GM23248 (cell line): ENCODE measurements around the gene MAP7D3. TPM values are rescaled to one million over a fixed set of nuclear protein-coding genes. Genes with fewer than 3 reads are reported as not detected.

Source experiments
- DNase-seq: peaks from one replicate; pipeline ENCODE4 v3.0.0-alpha.2; 2015
- H2AFZ ChIP-seq: fragments of 200-600 bp; sonication (generic); 2 replicates; pipeline ENCODE4 v1.6.1; 2016; ENCODE audit warnings: antibody characterized with exemption
- H3F3A ChIP-seq: fragments of 200-600 bp; sonication (generic); 2 replicates; pipeline ENCODE4 v1.6.1; 2016; ENCODE audit warnings: mild to moderate bottlenecking, antibody characterized with exemption, mixed run types; ENCODE audit not compliant: insufficient read depth
- H3K27ac ChIP-seq: fragments of 200-600 bp; sonication (generic); 2 replicates; pipeline ENCODE4 v1.5.1; 2016; ENCODE audit warnings: mild to moderate bottlenecking
- H3K27me3 ChIP-seq: fragments of 200-600 bp; sonication (generic); replicated peaks from 2 replicates; pipeline ENCODE4 v1.6.1; 2016; ENCODE audit warnings: mild to moderate bottlenecking; ENCODE audit not compliant: insufficient read depth
- H3K36me3 ChIP-seq: fragments of 200-600 bp; sonication (generic); 2 replicates; pipeline ENCODE4 v1.6.1; 2016; ENCODE audit warnings: low read depth, mild to moderate bottlenecking
- H3K4me1 ChIP-seq: fragments of 200-600 bp; sonication (generic); 2 replicates; pipeline ENCODE4 v1.6.1; 2016; ENCODE audit warnings: mild to moderate bottlenecking; ENCODE audit not compliant: insufficient read depth
- H3K4me2 ChIP-seq: fragments of 200-600 bp; sonication (generic); one replicate; pipeline ENCODE4 v1.6.1; 2016; ENCODE audit warnings: mild to moderate bottlenecking; ENCODE audit not compliant: unreplicated experiment
- H3K4me3 ChIP-seq: fragments of 200-600 bp; sonication (generic); 2 replicates; pipeline ENCODE4 v1.5.1; 2016; ENCODE audit warnings: mild to moderate bottlenecking
- H3K79me2 ChIP-seq: fragments of 200-600 bp; sonication (generic); 2 replicates; pipeline ENCODE4 v1.6.1; 2016; ENCODE audit warnings: mild to moderate bottlenecking; ENCODE audit not compliant: insufficient read depth
- H3K9ac ChIP-seq: fragments of 200-600 bp; sonication (generic); 2 replicates; pipeline ENCODE4 v1.6.1; 2016; ENCODE audit warnings: mild to moderate bottlenecking
- H3K9me2 ChIP-seq: fragments of 200-600 bp; sonication (generic); 2 replicates; pipeline ENCODE4 v1.6.1; 2016; ENCODE audit warnings: mixed run types, mild to moderate bottlenecking, moderate library complexity; ENCODE audit not compliant: insufficient read depth
- H3K9me3 ChIP-seq: fragments of 200-600 bp; sonication (generic); one replicate; pipeline ENCODE4 v1.6.1; 2017; ENCODE audit warnings: low read depth
- H4K20me1 ChIP-seq: fragments of 200-600 bp; sonication (generic); 2 replicates; pipeline ENCODE4 v1.6.0; 2016; ENCODE audit not compliant: insufficient read depth
- EZH2 ChIP-seq: fragments of 200-600 bp; sonication (generic); IDR thresholded peaks from 2 replicates; pipeline ENCODE4 v1.6.1; 2018; ENCODE audit warnings: antibody characterized with exemption, mild to moderate bottlenecking; ENCODE audit not compliant: insufficient read depth, poor library complexity, severe bottlenecking
- EZH2phosphoT487 ChIP-seq: fragments of 200-600 bp; sonication (generic); IDR thresholded peaks from 2 replicates; pipeline ENCODE4 v1.6.1; 2018; ENCODE audit warnings: antibody characterized with exemption, moderate library complexity, mild to moderate bottlenecking, low read depth; ENCODE audit not compliant: insufficient read depth
- WGBS, 2 experiments: methylation state at CpG; one replicate each; pipeline ENCODE4 v1.1.6; 2015 to 2017; ENCODE audit warnings: low lambda C conversion rate in 2 of 2, low coverage in 1 of 2; ENCODE audit errors: missing lambda C conversion rate in 2 of 2; 5-methylcytosine and 5-hydroxymethylcytosine counted together
- in situ Hi-C: fragments of 300-500 bp; cut with MboI; formaldehyde crosslinking; loops from 2 replicates; pipeline ENCODE4 v1.15.0; 2020
- polyA plus RNA-seq: library from polyadenylated mRNA; unstranded; fragments of >200 nt; fragmentation: Nextera tagmentation; extraction: Ambion mirVana; gene quantifications from 2 replicates; pipeline ENCODE4 v1.2.1, GENCODE V29; 2016
- total RNA-seq: library from RNA; depleted of rRNA; stranded (reverse); fragments of >200 nt; shearing (Covaris generic); gene quantifications from 2 replicates; pipeline ENCODE4 v1.2.3, GENCODE V29; 2014

The MAP7D3 gene
- total and polyA plus RNA-seq, 2 experiments from 2014 or later = 14.2 to 14.4 TPM

DNA sequence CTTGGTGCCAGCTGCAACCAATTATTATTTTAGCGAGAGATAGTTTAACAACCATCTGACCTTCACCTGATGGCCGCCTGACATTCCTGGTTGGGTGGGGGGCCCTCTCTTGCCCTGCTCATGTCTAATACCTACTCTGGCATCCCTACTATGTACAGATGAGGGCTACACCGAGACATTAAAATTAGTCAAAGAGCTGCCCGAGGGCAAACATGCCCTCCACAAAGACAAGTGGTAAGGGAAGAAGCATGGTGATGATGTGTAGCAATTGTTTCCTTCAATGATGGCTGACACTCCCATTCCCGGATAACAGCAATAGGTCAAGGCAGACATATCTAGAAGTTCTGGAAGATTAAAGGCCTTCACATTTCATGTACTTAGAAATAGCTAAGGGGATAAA is 49.6 kb downstream of the MAP7D3 start:
- H2AFZ ChIP-seq = no peak overlapping the region
- H3K9ac ChIP-seq = no peak overlapping the region
- no peaks in the 10 kb centered on the region for H3K79me2 ChIP-seq
- WGBS, 2 experiments = 95 to 96% methylated on average over 5 of the region's 5 CpGs
- H3K4me3 ChIP-seq = no peak overlapping the region
- in situ Hi-C loops = no loop called here
- H3F3A ChIP-seq = peaks cover 23% of the 10 kb centered on the region
- no peak overlapping the region for H3K27ac ChIP-seq
- H3K4me2 ChIP-seq = no peak overlapping the region
- no peaks in the 10 kb centered on the region for H3K27me3 ChIP-seq
- H3K9me3 ChIP-seq = no peaks in the 10 kb centered on the region
- TF ChIP-seq EZH2phosphoT487 (no peak), EZH2 (no peak)
- no peaks in the 10 kb centered on the region for H4K20me1 ChIP-seq
- peaks cover 47% of the 10 kb centered on the region for H3K4me1 ChIP-seq
- no peaks in the 10 kb centered on the region for H3K9me2 ChIP-seq
- no peaks in the 10 kb centered on the region for H3K36me3 ChIP-seq
- DNase-seq = no peak

DNA sequence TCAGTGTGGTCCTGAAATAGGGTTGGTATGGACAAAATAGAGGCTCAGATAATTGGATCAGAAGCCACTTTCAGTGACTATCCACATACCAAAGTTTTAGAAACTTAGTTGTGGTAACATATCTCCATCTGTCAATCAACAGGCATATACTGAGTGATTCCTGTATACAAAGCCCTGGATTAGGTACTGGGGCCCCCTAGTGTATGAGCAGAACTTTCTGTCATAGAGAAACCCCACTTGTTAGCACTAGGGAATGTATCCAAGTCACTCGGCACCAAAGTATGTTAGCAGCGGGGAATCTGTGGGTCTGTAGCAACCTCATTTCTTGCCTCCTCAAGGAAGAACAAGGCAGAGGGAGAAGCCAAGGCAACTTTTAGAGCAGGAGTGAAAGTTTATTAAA is 50.7 kb downstream of the MAP7D3 start:
- H3K27ac ChIP-seq = no peak overlapping the region
- no peak overlapping the region for H3K4me2 ChIP-seq
- TF ChIP-seq EZH2phosphoT487 = no peak
- TF ChIP-seq EZH2 = no peak
- H3F3A ChIP-seq = peaks cover 23% of the 10 kb centered on the region
- H3K9ac ChIP-seq = no peak overlapping the region
- WGBS, 2 experiments = 61 to 65% methylated on average over 2 of the region's 2 CpGs
- peak; percentile 52 for DNase-seq
- H3K27me3 ChIP-seq = no peaks in the 10 kb centered on the region
- H3K4me3 ChIP-seq = no peak overlapping the region
- H3K9me3 ChIP-seq = no peaks in the 10 kb centered on the region
- H4K20me1 ChIP-seq = no peaks in the 10 kb centered on the region
- peaks cover 46% of the 10 kb centered on the region for H3K4me1 ChIP-seq
- in situ Hi-C loops = no loop called here
- no peaks in the 10 kb centered on the region for H3K36me3 ChIP-seq
- H3K9me2 ChIP-seq = no peaks in the 10 kb centered on the region
- no peaks in the 10 kb centered on the region for H3K79me2 ChIP-seq
- H2AFZ ChIP-seq = no peak overlapping the region

DNA sequence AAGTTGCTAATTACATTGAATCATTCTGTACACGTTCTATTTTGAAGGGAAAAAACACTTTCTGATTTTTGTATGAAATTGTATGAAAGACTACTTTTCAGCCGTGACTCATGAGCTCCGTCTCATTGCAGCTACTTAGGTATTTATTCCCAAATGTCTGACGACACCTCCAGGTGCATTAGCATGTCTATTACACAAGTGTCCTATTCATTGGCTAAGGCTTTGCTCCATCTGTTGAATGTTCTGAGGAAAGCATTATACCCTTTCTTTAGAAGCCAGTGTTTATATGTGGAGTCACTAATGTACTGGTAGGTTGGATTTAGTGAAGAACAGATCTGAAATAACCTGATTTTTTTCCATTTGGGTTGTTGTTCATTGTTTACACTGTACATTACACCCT is 51.8 kb downstream of the MAP7D3 start:
- no peak overlapping the region for H2AFZ ChIP-seq
- H3K36me3 ChIP-seq = no peaks in the 10 kb centered on the region
- 71 to 74% methylated on average over 4 of the region's 4 CpGs for WGBS, 2 experiments
- no peak overlapping the region for H3K27ac ChIP-seq
- DNase-seq = no peak
- no peak overlapping the region for H3K4me3 ChIP-seq
- H3K9me3 ChIP-seq = no peaks in the 10 kb centered on the region
- H3K4me1 ChIP-seq = peaks cover 35% of the 10 kb centered on the region
- no peak overlapping the region for H3K9ac ChIP-seq
- no peaks in the 10 kb centered on the region for H3K9me2 ChIP-seq
- H3F3A ChIP-seq = peaks cover 15% of the 10 kb centered on the region
- in situ Hi-C loops = no loop called here
- TF ChIP-seq EZH2phosphoT487 (no peak), EZH2 (no peak)
- no peak overlapping the region for H3K4me2 ChIP-seq
- no peaks in the 10 kb centered on the region for H4K20me1 ChIP-seq
- no peaks in the 10 kb centered on the region for H3K27me3 ChIP-seq
- no peaks in the 10 kb centered on the region for H3K79me2 ChIP-seq

DNA sequence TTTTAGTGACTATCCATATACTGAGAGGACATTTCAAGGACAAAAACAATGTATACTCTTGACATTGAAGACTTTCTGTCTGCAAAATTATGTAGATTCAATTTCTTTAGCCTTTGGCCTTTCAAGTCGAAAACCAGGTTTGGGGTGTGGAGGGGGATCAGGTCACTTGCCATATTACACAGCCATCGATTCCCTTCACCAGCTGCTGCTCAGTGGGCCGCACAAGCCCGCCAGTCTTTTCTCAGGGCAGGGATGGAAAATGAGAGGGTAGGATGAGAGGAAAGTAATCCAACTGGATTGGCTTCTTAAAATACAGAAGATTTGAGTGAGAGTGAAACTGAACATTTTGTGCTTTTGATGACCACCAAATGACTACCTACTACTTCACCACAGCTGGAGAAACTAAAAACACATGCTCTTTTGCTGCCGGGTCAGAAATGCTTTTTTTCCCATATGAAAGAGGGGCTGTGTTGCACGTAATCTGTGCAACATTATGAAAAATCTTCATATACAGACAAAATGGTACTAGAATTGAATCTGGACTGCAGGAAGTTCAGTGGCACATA is 52.4 kb downstream of the MAP7D3 start:
- no peak overlapping the region for H3K4me3 ChIP-seq
- TF ChIP-seq EZH2phosphoT487 = no peak
- TF ChIP-seq EZH2 = no peak
- H3K36me3 ChIP-seq = no peaks in the 10 kb centered on the region
- no peak overlapping the region for H3K4me2 ChIP-seq
- WGBS, 2 experiments = 84 to 91% methylated on average over 6 of the region's 6 CpGs
- H3K4me1 ChIP-seq = peaks cover 29% of the 10 kb centered on the region
- no peaks in the 10 kb centered on the region for H3K79me2 ChIP-seq
- in situ Hi-C loops = no loop called here
- no peak overlapping the region for H3K9ac ChIP-seq
- no peak for DNase-seq
- H4K20me1 ChIP-seq = no peaks in the 10 kb centered on the region
- no peaks in the 10 kb centered on the region for H3K9me2 ChIP-seq
- no peaks in the 10 kb centered on the region for H3K9me3 ChIP-seq
- H3K27ac ChIP-seq = no peak overlapping the region
- no peaks in the 10 kb centered on the region for H3K27me3 ChIP-seq
- H3F3A ChIP-seq = peaks cover 12% of the 10 kb centered on the region
- no peak overlapping the region for H2AFZ ChIP-seq

DNA sequence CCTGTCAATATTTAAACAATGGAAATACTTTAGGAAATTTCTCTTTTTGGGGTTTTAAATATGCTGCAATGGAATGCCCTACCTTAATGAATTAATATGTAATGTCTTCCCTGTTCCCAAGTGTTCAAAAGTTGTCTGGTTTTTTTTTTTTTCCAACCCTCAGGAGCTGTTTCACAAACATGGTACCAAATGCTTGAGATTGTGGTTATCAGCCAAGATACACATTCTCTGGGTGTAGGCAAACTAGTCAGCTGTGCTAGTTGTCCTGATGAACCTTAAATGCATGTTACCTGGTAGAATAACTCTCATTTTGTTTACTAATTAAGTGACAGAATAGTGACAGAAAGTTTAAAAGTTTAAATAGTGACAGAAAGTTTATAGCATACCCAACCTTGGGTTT is 53.2 kb downstream of the MAP7D3 start:
- H3K4me3 ChIP-seq = no peak overlapping the region
- no peaks in the 10 kb centered on the region for H3K9me3 ChIP-seq
- H3K27me3 ChIP-seq = no peaks in the 10 kb centered on the region
- peaks cover 27% of the 10 kb centered on the region for H3K4me1 ChIP-seq
- in situ Hi-C loops = no loop called here
- no peak overlapping the region for H3K4me2 ChIP-seq
- no peak overlapping the region for H3K9ac ChIP-seq
- DNase-seq = no peak
- no peak overlapping the region for H3K27ac ChIP-seq
- no peaks in the 10 kb centered on the region for H4K20me1 ChIP-seq
- H3K9me2 ChIP-seq = no peaks in the 10 kb centered on the region
- no peak overlapping the region for H2AFZ ChIP-seq
- H3K36me3 ChIP-seq = no peaks in the 10 kb centered on the region
- peaks cover 12% of the 10 kb centered on the region for H3F3A ChIP-seq
- H3K79me2 ChIP-seq = no peaks in the 10 kb centered on the region
- TF ChIP-seq EZH2 = no peak
- no peak for TF ChIP-seq EZH2phosphoT487
